ENCODE data around the gene AKR1C1. TPM values are rescaled to one million over a fixed set of nuclear protein-coding genes. Genes with fewer than 3 reads are reported as not detected.

The AKR1C1 gene
- total and polyA plus RNA-seq, 2 donors (not counting 1 experiment from before 2014, with no cell fraction given): 0.25 TPM; not detected in 1

DNA sequence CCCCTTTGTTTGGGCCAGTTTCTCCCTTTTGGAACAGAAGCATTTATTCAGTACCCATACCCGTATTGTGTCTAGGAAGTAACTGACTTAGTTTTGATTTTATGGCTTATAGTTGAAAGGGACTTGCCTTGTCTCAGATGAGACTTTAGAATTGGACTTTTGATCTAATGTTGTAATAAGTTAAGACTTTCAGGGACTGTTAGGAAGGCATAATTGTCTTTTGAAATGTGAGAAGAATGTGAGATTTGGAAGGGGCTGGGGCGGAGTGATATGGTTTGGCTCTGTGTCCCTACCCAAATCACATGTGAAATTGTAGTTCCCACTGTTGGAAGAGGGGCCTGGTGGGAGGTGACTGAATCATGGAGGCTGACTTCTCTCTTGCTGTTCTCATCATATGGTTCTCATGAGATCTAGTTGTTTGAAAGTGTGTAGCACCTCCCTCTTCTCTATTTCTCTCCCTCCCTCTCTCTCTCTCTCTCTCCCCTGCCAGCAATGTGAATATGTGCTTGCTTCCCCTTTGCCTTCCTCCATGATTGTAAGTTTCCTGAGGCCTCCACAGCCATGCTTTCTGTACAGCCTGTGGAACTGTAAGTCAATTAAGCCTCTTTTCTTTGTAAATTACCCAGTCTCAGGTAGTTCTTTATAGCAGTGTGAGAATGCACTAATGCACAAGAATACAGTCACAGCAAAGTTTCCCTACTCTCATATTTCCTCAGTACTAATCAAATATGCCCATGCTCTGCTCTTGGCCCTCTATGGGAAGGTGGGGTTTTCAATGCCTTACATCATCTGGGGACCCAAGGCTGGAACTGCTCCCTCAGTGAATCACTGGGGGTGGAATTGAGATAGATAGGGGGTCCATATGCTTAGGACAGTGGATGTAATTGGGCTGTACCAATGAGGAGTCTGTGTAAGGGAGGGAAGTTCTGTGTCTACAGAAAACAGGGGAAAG is 17.2 kb upstream of the AKR1C1 start:
- H3K4me3 Mint-ChIP-seq: no peak overlapping the region
- CTCF ChIA-PET: no interaction called here
- intact Hi-C loops (cut with micrococcal nuclease): no loop called here
- Histone ChIP-seq H3K79me2 (ENCODE audit: control insufficient read depth, insufficient read depth, low read length) (no peaks in the 10 kb centered on the region), H3K9me3 (ENCODE audit: control extremely low read depth in 1 of 3, control insufficient read depth in 2 of 3, insufficient read depth in 1 of 3, low read length in 2 of 3) (no peaks in the 10 kb centered on the region), H3K4me2 (replicated peaks; ENCODE audit: low read depth, low read length, poor library complexity, severe bottlenecking) (no peak overlapping the region), H3K4me1 (ENCODE audit: control insufficient read depth in 2 of 2, insufficient read depth in 2 of 2, low read length in 2 of 2) (no peaks in the 10 kb centered on the region), H3K27ac (ENCODE audit: low read length in 2 of 2) (no peak overlapping the region), H3K4me3 (ENCODE audit: control extremely low read depth in 1 of 5, extremely low read depth in 1 of 5, insufficient read depth in 1 of 5, low read depth in 2 of 5, low read length in 4 of 5) (no peak overlapping the region), H2AFZ (ENCODE audit: insufficient read depth, low read depth, low read length, poor library complexity, severe bottlenecking) (no peak overlapping the region), H4K20me1 (ENCODE audit: control insufficient read depth, insufficient read depth, low read length, poor library complexity, severe bottlenecking) (no peaks in the 10 kb centered on the region), H3K27me3 (replicated peaks in 1 of 4; ENCODE audit: control extremely low read depth in 1 of 4, control insufficient read depth in 3 of 4, insufficient read depth in 4 of 4, low read length in 3 of 4) (no peaks in the 10 kb centered on the region), H3K36me3 (replicated peaks in 1 of 2; ENCODE audit: control extremely low read depth in 1 of 2, control insufficient read depth in 1 of 2, extremely low read depth in 1 of 2, insufficient read depth in 2 of 2, low read length in 1 of 2) (no peaks in the 10 kb centered on the region), H3K9ac (ENCODE audit: low read length) (no peak overlapping the region)
- DNase-seq (no peak), ATAC-seq (ENCODE audit: low read depth) (no peak)
- no peaks in the 10 kb centered on the region for H3K4me1 Mint-ChIP-seq
- 89% methylated on average over 1 of the region's 2 CpGs for WGBS (ENCODE audit: insufficient coverage)
- POLR2A ChIA-PET: no interaction called here
- no peak for TF ChIP-seq EZH2 (IDR thresholded peaks at IDR 0.05; ENCODE audit: borderline replicate concordance, insufficient read depth, low read depth, low read length, poor library complexity, severe bottlenecking)
- TF ChIP-seq CTCF (IDR thresholded peaks at IDR 0.05): no peak
- no peaks in the 10 kb centered on the region for H3K27me3 Mint-ChIP-seq
- H3K27ac Mint-ChIP-seq: no peak overlapping the region
- no peaks in the 10 kb centered on the region for H3K9me3 Mint-ChIP-seq (ENCODE audit: insufficient read depth)

DNA sequence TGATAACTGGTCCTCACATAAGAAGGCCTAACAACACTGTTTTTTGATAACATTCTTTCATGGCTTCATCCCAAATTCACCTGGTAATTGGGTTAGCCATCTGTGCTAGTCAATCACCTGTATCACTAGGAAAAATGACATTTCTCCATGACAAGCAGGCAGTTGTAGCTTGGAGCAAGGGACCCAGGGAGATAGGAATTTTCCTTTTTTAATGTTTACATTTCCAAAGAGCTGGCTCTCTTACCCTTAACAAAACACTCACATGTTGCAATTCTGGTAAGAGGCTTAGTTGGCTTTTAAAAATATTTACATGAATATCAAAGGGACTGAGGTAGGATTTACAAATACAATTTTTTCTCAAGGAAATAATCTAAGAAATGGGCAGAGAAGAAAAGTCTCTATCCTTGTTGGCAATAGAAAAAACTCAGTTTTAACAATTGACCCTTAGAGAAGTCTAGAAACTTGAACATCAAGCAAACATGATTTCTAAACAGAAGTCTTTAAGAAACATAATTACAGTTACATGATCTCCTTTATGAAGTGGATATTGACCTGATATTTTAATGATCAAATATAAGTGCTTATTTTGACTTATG is 16.1 kb upstream of the AKR1C1 start:
- H3K9me3 Mint-ChIP-seq (ENCODE audit: insufficient read depth): no peaks in the 10 kb centered on the region
- H3K4me2 ChIP-seq (replicated peaks; ENCODE audit: low read depth, low read length, poor library complexity, severe bottlenecking): no peak overlapping the region

More for the DNA sequence above, 16.1 kb upstream of the AKR1C1 start:
- Histone ChIP-seq H3K27me3 (replicated peaks in 1 of 4; ENCODE audit: control extremely low read depth in 1 of 4, control insufficient read depth in 3 of 4, insufficient read depth in 4 of 4, low read length in 3 of 4) (no peaks in the 10 kb centered on the region), H3K4me3 (ENCODE audit: control extremely low read depth in 1 of 5, extremely low read depth in 1 of 5, insufficient read depth in 1 of 5, low read depth in 2 of 5, low read length in 4 of 5) (no peak overlapping the region), H3K27ac (ENCODE audit: low read length in 2 of 2) (no peak overlapping the region), H3K9ac (ENCODE audit: low read length) (no peak overlapping the region), H4K20me1 (ENCODE audit: control insufficient read depth, insufficient read depth, low read length, poor library complexity, severe bottlenecking) (no peaks in the 10 kb centered on the region), H3K36me3 (replicated peaks in 1 of 2; ENCODE audit: control extremely low read depth in 1 of 2, control insufficient read depth in 1 of 2, extremely low read depth in 1 of 2, insufficient read depth in 2 of 2, low read length in 1 of 2) (no peaks in the 10 kb centered on the region), H3K79me2 (ENCODE audit: control insufficient read depth, insufficient read depth, low read length) (no peaks in the 10 kb centered on the region), H3K4me1 (ENCODE audit: control insufficient read depth in 2 of 2, insufficient read depth in 2 of 2, low read length in 2 of 2) (no peaks in the 10 kb centered on the region), H2AFZ (ENCODE audit: insufficient read depth, low read depth, low read length, poor library complexity, severe bottlenecking) (no peak overlapping the region), H3K9me3 (ENCODE audit: control extremely low read depth in 1 of 3, control insufficient read depth in 2 of 3, insufficient read depth in 1 of 3, low read length in 2 of 3) (no peaks in the 10 kb centered on the region)
- CTCF ChIA-PET: no interaction called here
- Mint-ChIP-seq H3K4me1 (no peaks in the 10 kb centered on the region), H3K4me3 (no peak overlapping the region), H3K27me3 (no peaks in the 10 kb centered on the region), H3K27ac (no peak overlapping the region)
- intact Hi-C loops (cut with micrococcal nuclease): no loop called here
- no peak for DNase-seq
- POLR2A ChIA-PET: no interaction called here
- no peak for ATAC-seq (ENCODE audit: low read depth)
- TF ChIP-seq EZH2 (IDR thresholded peaks at IDR 0.05; ENCODE audit: borderline replicate concordance, insufficient read depth, low read depth, low read length, poor library complexity, severe bottlenecking): no peak
